SKM-1 treated with dmso at 0.1 percent for 144 hours (cell line): Measurements from ENCODE around the gene DCAF12.
A peak's percentile ranks its signal among the peaks of the same experiment; 100 is the strongest.
"Not testable (repeated sequence)": the region's sequence is repeated elsewhere in the genome, so short reads cannot be mapped to it uniquely, and the experiment has no call there.

Experiments used
- DNase-seq: peaks from one replicate; lab custom pipeline; 2025; ENCODE audit not compliant: unreplicated experiment; lab: John Stamatoyannopoulos, UW

DCAF12 gene

GRCh38 chr9:34072410-34072809 lies 54.1 kb downstream of the DCAF12 start:
- DNase-seq = no peak

GRCh38 chr9:34070606-34071324 lies 55.7 kb downstream of the DCAF12 start:
- DNase-seq = no peak

- no peak for DNase-seq
Observed at GRCh38 chr9:34069831-34070230, 56.7 kb downstream of the DCAF12 start.

GRCh38 chr9:34065541-34065940 lies 61.0 kb downstream of the DCAF12 start:
- no peak for DNase-seq

- no peak for DNase-seq
Observed at GRCh38 chr9:34059954-34060353, 66.5 kb downstream of the DCAF12 start.

GRCh38 chr9:34059281-34059680 lies 67.2 kb downstream of the DCAF12 start:
- no peak for DNase-seq

- DNase-seq = no peak
Observed at GRCh38 chr9:34049630-34050384, 76.7 kb downstream of the DCAF12 start.

GRCh38 chr9:34048727-34049629 lies 77.5 kb downstream of the DCAF12 start, which contains the start of gene UBAP2:
UBAP2 (minus strand) TSS chr9:34048887; CDS start chr9:34017148, 31,739 bp downstream.
- peak; percentile 95 for DNase-seq

GRCh38 chr9:34047864-34048726 lies 78.4 kb downstream of the DCAF12 start:
- DNase-seq = peak; percentile 71

- peak; percentile 38 for DNase-seq
Observed at GRCh38 chr9:34046784-34047379, 79.6 kb downstream of the DCAF12 start.

GRCh38 chr9:34045903-34046302 lies 80.6 kb downstream of the DCAF12 start:
- no peak for DNase-seq

- not testable (repeated sequence) for DNase-seq
Observed at GRCh38 chr9:34042074-34042473, 84.4 kb downstream of the DCAF12 start.

- DNase-seq = not testable (repeated sequence)
Observed at GRCh38 chr9:34038851-34039250, 87.6 kb downstream of the DCAF12 start.

- DNase-seq = no peak
Observed at GRCh38 chr9:34037626-34038025, 88.9 kb downstream of the DCAF12 start.

- DNase-seq = no peak
Observed at GRCh38 chr9:34036625-34037024, 89.9 kb downstream of the DCAF12 start.
